GM19324 (cell line): Measurements from ENCODE around the gene GSC.

Source experiments
- ATAC-seq: cut with Tn5 transposase; IDR thresholded peaks from one replicate; pipeline ENCODE4 v1.9.1; 2021; ENCODE audit warnings: mild to moderate bottlenecking, moderate library complexity; ENCODE audit not compliant: unreplicated experiment, low FRiP score

GSC gene

GRCh38 chr14:94772548-94772947, 2.6 kb upstream of the GSC start:
- ATAC-seq: no peak

GRCh38 chr14:94771906-94772490, 2.1 kb upstream of the GSC start:
- ATAC-seq: no peak

GRCh38 chr14:94771158-94771905, 1.4 kb upstream of the GSC start:
- no peak for ATAC-seq

GRCh38 chr14:94770815-94771157, 873 bp upstream of the GSC start:
- no peak for ATAC-seq

GRCh38 chr14:94770251-94770749, 387 bp upstream of the GSC start:
- ATAC-seq: no peak

GRCh38 chr14:94768521-94769390, 1.2 kb downstream of the GSC start:
- ATAC-seq: no peak

GRCh38 chr14:94768141-94768520, 1.8 kb downstream of the GSC start:
- ATAC-seq: no peak

- ATAC-seq: no peak
Measured at GRCh38 chr14:94767321-94767878, 2.5 kb downstream of the GSC start.

GRCh38 chr14:94764573-94764972, 5.3 kb downstream of the GSC start:
- ATAC-seq: no peak

GRCh38 chr14:94762431-94762830, 7.5 kb downstream of the GSC start:
- ATAC-seq: no peak

GRCh38 chr14:94761997-94762377, 7.9 kb downstream of the GSC start:
- ATAC-seq: no peak

GRCh38 chr14:94761348-94761996, 8.4 kb downstream of the GSC start:
- ATAC-seq: no peak

- no peak for ATAC-seq
Measured at GRCh38 chr14:94756310-94756882, 13.5 kb downstream of the GSC start.

GRCh38 chr14:94754391-94754942, 15.4 kb downstream of the GSC start:
- no peak for ATAC-seq

- ATAC-seq: no peak
Measured at GRCh38 chr14:94752591-94753436, 17.1 kb downstream of the GSC start.

- ATAC-seq: no peak
Measured at GRCh38 chr14:94751956-94752355, 18.0 kb downstream of the GSC start.

- ATAC-seq: no peak
Measured at GRCh38 chr14:94751321-94751720, 18.6 kb downstream of the GSC start.

- no peak for ATAC-seq
Measured at GRCh38 chr14:94750371-94750770, 19.5 kb downstream of the GSC start.
